ENCODE measurements around the gene CENPT.

DNA sequence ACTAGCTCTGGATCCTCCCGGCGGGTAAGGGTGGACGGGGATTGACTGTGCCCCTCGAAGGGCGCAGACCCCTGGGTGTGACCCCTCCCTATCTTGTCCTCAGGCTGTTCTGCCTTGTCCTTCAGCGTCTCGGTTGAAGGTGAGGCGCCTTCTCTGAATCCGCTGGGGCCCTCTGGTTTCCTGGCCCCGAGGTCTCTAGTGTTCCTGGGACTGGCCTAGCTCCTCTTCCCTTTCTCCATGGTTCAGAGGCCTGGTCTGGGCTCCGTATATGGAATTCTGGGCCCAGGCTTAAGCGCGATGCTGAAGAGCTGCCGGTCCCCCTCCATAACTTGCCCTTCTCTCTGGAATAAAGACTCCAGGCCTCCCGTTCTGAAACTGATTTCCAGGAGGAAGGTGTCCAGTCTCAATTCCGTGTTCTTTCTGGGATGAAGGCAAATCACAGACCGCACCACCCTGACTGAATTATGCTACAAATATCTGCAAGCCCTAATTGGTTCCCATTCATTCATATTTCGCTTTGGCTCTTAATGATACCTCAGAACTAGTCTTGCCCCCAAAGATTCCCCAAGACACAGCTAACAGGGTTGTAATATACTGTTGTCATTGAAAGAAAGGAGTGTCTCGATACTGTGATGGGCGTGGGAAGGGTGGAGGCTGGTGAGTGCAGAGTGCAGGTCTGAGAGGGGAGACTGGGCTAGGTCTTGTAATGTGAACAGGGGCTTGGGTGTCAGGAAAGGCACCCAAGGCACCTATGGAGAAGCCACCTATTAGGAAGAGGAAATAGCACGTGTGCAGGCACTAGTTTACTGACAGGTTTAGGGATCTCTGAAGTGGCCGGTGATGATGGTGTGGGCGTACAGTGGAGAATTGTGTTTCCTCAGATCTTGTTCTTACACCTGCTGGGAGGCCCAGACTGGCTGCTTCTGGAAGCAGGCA is 26.2 kb upstream of the CENPT start:
- TF ChIP-seq, protein P1, sequence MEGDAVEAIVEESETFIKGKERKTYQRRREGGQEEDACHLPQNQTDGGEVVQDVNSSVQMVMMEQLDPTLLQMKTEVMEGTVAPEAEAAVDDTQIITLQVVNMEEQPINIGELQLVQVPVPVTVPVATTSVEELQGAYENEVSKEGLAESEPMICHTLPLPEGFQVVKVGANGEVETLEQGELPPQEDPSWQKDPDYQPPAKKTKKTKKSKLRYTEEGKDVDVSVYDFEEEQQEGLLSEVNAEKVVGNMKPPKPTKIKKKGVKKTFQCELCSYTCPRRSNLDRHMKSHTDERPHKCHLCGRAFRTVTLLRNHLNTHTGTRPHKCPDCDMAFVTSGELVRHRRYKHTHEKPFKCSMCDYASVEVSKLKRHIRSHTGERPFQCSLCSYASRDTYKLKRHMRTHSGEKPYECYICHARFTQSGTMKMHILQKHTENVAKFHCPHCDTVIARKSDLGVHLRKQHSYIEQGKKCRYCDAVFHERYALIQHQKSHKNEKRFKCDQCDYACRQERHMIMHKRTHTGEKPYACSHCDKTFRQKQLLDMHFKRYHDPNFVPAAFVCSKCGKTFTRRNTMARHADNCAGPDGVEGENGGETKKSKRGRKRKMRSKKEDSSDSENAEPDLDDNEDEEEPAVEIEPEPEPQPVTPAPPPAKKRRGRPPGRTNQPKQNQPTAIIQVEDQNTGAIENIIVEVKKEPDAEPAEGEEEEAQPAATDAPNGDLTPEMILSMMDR (IDR thresholded peaks at IDR 0.05; ENCODE audit: insufficient read depth, low read length) = no peak
- TF ChIP-seq, protein P2, sequence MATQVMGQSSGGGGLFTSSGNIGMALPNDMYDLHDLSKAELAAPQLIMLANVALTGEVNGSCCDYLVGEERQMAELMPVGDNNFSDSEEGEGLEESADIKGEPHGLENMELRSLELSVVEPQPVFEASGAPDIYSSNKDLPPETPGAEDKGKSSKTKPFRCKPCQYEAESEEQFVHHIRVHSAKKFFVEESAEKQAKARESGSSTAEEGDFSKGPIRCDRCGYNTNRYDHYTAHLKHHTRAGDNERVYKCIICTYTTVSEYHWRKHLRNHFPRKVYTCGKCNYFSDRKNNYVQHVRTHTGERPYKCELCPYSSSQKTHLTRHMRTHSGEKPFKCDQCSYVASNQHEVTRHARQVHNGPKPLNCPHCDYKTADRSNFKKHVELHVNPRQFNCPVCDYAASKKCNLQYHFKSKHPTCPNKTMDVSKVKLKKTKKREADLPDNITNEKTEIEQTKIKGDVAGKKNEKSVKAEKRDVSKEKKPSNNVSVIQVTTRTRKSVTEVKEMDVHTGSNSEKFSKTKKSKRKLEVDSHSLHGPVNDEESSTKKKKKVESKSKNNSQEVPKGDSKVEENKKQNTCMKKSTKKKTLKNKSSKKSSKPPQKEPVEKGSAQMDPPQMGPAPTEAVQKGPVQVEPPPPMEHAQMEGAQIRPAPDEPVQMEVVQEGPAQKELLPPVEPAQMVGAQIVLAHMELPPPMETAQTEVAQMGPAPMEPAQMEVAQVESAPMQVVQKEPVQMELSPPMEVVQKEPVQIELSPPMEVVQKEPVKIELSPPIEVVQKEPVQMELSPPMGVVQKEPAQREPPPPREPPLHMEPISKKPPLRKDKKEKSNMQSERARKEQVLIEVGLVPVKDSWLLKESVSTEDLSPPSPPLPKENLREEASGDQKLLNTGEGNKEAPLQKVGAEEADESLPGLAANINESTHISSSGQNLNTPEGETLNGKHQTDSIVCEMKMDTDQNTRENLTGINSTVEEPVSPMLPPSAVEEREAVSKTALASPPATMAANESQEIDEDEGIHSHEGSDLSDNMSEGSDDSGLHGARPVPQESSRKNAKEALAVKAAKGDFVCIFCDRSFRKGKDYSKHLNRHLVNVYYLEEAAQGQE (IDR thresholded peaks at IDR 0.05; ENCODE audit: insufficient replicate concordance, low read depth) = no peak

All from HL-60 (cell line).